ENCODE results near the gene TLR6.
"Not testable (repeated sequence)": the region's sequence is repeated elsewhere in the genome, so short reads cannot be mapped to it uniquely, and the experiment has no call there.

DNA sequence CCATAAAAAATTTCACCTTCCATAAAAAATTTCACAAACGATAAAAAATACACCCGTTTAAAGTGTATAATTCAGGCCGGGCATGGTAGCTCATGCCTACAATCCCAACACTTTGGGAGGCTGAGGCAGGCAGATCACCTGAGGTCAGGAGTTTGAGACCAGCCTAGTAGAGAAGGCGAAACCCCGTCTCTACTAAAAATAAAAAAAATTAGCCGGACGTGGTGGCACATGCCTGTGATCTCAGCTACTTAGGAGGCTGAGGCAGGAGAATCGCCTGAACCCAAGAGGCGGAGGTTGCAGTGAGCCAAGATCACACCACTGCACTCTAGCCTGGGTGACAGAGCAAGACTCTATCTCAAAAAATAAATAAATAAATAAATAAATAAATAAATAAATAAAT, 50.4 kb downstream of the TLR6 start:
- TF ChIP-seq, protein P1, sequence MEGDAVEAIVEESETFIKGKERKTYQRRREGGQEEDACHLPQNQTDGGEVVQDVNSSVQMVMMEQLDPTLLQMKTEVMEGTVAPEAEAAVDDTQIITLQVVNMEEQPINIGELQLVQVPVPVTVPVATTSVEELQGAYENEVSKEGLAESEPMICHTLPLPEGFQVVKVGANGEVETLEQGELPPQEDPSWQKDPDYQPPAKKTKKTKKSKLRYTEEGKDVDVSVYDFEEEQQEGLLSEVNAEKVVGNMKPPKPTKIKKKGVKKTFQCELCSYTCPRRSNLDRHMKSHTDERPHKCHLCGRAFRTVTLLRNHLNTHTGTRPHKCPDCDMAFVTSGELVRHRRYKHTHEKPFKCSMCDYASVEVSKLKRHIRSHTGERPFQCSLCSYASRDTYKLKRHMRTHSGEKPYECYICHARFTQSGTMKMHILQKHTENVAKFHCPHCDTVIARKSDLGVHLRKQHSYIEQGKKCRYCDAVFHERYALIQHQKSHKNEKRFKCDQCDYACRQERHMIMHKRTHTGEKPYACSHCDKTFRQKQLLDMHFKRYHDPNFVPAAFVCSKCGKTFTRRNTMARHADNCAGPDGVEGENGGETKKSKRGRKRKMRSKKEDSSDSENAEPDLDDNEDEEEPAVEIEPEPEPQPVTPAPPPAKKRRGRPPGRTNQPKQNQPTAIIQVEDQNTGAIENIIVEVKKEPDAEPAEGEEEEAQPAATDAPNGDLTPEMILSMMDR (IDR thresholded peaks at IDR 0.05), result not testable (repeated sequence)
- TF ChIP-seq EZH2 (IDR thresholded peaks at IDR 0.05; ENCODE audit: borderline replicate concordance, insufficient read depth, low read depth, low read length, poor library complexity, severe bottlenecking), result not testable (repeated sequence)
